Stimulated activated naive CD8-positive, alpha-beta T cell treated with anti-CD3 and anti-CD28 coated beads, Interleukin-15, amount 100 ng/mL, for 72 hours (primary cell): ENCODE results near the gene GRK7.

ENCODE experiments used
- ATAC-seq: fragments of 150-1000 bp; cut with Tn5 transposase; 2 replicates; pipeline ENCODE4 v1.10.0; 2021; ENCODE audit warnings: mild to moderate bottlenecking, moderate library complexity
- DNase-seq, 2 donors: peaks; one replicate each; pipeline ENCODE4 v3.0.0; 2021 to 2022
- H3K27ac Mint-ChIP-seq, 2 donors: one replicate each; pipeline ENCODE4 v1.8.0; 2022; ENCODE audit warnings: mild to moderate bottlenecking in 2 of 2, mixed read lengths in 2 of 2, moderate library complexity in 2 of 2
- H3K27me3 Mint-ChIP-seq: one replicate; pipeline ENCODE4 v1.8.0; 2022; ENCODE audit warnings: mixed read lengths
- H3K4me1 Mint-ChIP-seq: one replicate; pipeline ENCODE4 v1.8.0; 2022; ENCODE audit warnings: mild to moderate bottlenecking, mixed read lengths
- H3K4me3 Mint-ChIP-seq, 2 donors: one replicate each; pipeline ENCODE4 v1.8.0; 2022; ENCODE audit warnings: mild to moderate bottlenecking in 2 of 2, mixed read lengths in 2 of 2, moderate library complexity in 1 of 2
- H3K9me3 Mint-ChIP-seq, 2 donors: one replicate each; pipeline ENCODE4 v1.8.0; 2022; ENCODE audit warnings: mixed read lengths in 2 of 2

Gene GRK7

GRCh38 chr3:141763088-141763750, at the start of gene GRK7:
Gene GRK7, plus strand, starts transcription at chr3:141763408. Its CDS starts 14,877 bp downstream, at chr3:141778285.
- DNase-seq, result no peak
- no peaks in the 10 kb centered on the region for H3K27me3 Mint-ChIP-seq
- no peaks in the 10 kb centered on the region for H3K4me1 Mint-ChIP-seq
- no peaks in the 10 kb centered on the region for H3K9me3 Mint-ChIP-seq
- H3K27ac Mint-ChIP-seq, result no peak within 1 kb of the TSS
- H3K4me3 Mint-ChIP-seq, result no peak within 1 kb of the TSS
- no peak for ATAC-seq

GRCh38 chr3:141714671-141715070, 48.5 kb upstream of the GRK7 start:
- no peaks in the 10 kb centered on the region for H3K9me3 Mint-ChIP-seq
- no peak for ATAC-seq
- H3K4me1 Mint-ChIP-seq, result no peaks in the 10 kb centered on the region
- DNase-seq, result no peak
- H3K27me3 Mint-ChIP-seq, result no peaks in the 10 kb centered on the region
- no peak overlapping the region for H3K27ac Mint-ChIP-seq
- H3K4me3 Mint-ChIP-seq, result no peak overlapping the region

DNA sequence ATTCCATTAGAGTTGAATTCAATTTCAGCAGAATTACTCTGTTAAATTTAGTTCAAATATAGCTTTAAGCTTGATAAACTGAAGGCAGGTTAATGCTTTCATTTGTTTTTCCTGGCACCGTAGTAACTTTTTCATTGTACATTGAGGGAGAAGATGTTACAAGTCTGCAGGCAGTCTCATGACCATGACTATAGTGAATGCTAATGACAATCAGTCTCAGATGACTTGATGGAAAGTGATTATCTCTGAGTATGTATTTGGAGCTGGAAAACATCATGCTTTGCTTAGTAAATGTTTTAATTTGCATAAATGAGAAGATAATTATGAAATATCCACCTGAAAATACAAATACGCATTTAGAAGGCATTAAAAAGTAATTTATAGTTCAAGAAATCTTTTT, 41.1 kb upstream of the GRK7 start:
- no peaks in the 10 kb centered on the region for H3K27me3 Mint-ChIP-seq
- no peaks in the 10 kb centered on the region for H3K4me1 Mint-ChIP-seq
- no peak overlapping the region for H3K4me3 Mint-ChIP-seq
- DNase-seq, result no peak
- ATAC-seq, result no peak
- H3K9me3 Mint-ChIP-seq, result no peaks in the 10 kb centered on the region
- H3K27ac Mint-ChIP-seq, result no peak overlapping the region

GRCh38 chr3:141722648-141723047, 40.6 kb upstream of the GRK7 start:
- DNase-seq (no peak), ATAC-seq (no peak)
- H3K4me1 Mint-ChIP-seq, result no peaks in the 10 kb centered on the region
- no peak overlapping the region for H3K4me3 Mint-ChIP-seq
- H3K9me3 Mint-ChIP-seq, result no peaks in the 10 kb centered on the region
- H3K27me3 Mint-ChIP-seq, result no peaks in the 10 kb centered on the region
- H3K27ac Mint-ChIP-seq, result no peak overlapping the region

GRCh38 chr3:141723255-141723654, 40.0 kb upstream of the GRK7 start:
- Mint-ChIP-seq H3K9me3 (no peaks in the 10 kb centered on the region), H3K4me3 (no peak overlapping the region), H3K27ac (no peak overlapping the region), H3K27me3 (no peaks in the 10 kb centered on the region), H3K4me1 (no peaks in the 10 kb centered on the region)
- ATAC-seq (no peak), DNase-seq (no peak)

DNA sequence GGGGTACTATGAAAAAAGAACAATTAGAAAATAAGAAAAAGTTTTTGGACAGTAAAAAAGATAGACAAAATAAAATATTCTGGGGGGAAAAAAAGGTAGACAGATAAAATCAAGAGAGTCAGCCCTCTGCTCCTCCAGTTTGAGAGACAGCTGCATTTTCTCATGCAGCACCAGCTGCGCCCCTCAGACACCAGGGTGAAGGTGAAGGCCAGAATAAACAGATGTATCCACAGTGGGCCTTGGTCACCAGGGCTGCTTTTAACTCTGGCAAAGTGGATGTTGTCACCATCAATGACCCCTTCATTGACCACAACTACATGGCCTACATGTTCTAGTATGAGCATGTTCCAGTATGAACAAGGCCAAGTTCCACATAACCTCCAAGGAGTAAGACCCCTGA, 39.0 kb upstream of the GRK7 start:
- Mint-ChIP-seq H3K27ac (peak overlapping the region in 1 of 2 donors; percentile 66), H3K9me3 (no peaks in the 10 kb centered on the region), H3K4me3 (no peak overlapping the region), H3K4me1 (no peaks in the 10 kb centered on the region), H3K27me3 (no peaks in the 10 kb centered on the region)
- DNase-seq (no peak), ATAC-seq (no peak)

DNA sequence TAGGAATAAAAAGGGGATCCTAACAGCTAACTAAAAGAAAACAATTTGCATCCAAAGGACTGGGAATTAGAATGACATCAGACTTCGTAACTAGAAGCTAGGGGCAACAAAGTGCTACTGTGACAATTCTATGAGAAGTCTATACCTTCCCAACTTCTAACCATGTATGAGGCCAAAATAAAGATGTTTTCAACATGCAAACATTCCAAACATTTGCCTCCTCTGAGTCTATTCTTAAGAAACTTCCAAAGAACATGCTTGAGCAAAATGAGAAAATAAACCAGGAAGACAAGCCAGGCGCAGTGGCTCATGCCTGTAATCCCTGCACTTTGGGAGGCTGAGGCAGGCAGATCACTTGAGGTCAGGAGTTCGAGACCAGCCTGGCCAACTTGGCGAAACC, 38.2 kb upstream of the GRK7 start:
- Mint-ChIP-seq H3K27ac (no peak overlapping the region), H3K4me1 (no peaks in the 10 kb centered on the region), H3K4me3 (no peak overlapping the region), H3K27me3 (no peaks in the 10 kb centered on the region), H3K9me3 (no peaks in the 10 kb centered on the region)
- ATAC-seq (no peak), DNase-seq (no peak)

- H3K27me3 Mint-ChIP-seq, result no peaks in the 10 kb centered on the region
- H3K4me3 Mint-ChIP-seq, result no peak overlapping the region
- no peaks in the 10 kb centered on the region for H3K4me1 Mint-ChIP-seq
- ATAC-seq (no peak), DNase-seq (no peak)
- no peak overlapping the region for H3K27ac Mint-ChIP-seq
- no peaks in the 10 kb centered on the region for H3K9me3 Mint-ChIP-seq
These were observed 36.7 kb upstream of the GRK7 start for GRCh38 chr3:141726483-141726882.

- H3K27ac Mint-ChIP-seq, result no peak overlapping the region
- ATAC-seq, result no peak
- no peak overlapping the region for H3K4me3 Mint-ChIP-seq
- DNase-seq, result no peak
- H3K27me3 Mint-ChIP-seq, result no peaks in the 10 kb centered on the region
- no peaks in the 10 kb centered on the region for H3K9me3 Mint-ChIP-seq
- no peaks in the 10 kb centered on the region for H3K4me1 Mint-ChIP-seq
These were observed 34.8 kb upstream of the GRK7 start for GRCh38 chr3:141728355-141728892.

DNA sequence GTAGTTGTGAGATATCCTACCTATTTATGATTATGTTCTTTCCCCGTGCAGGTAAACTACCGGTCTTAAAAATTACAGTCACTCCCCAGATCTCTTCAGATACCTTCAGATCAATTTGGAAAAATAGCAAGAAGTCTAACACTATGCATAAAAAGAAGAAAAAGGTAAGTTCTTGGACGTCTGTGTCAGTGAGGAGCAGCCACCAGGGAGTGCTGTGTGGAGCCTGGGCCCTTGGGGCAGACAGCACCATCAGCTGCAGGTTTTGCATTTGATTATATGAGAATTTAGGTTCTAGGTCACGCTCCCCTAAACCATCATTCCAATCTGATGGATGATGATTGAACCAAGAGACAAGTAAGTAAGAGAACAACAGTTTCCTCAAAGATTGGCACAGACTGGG, 34.0 kb upstream of the GRK7 start:
- ATAC-seq, result no peak
- H3K27ac Mint-ChIP-seq, result no peak overlapping the region
- no peaks in the 10 kb centered on the region for H3K27me3 Mint-ChIP-seq
- DNase-seq, result no peak
- no peaks in the 10 kb centered on the region for H3K9me3 Mint-ChIP-seq
- no peak overlapping the region for H3K4me3 Mint-ChIP-seq
- H3K4me1 Mint-ChIP-seq, result no peaks in the 10 kb centered on the region

DNA sequence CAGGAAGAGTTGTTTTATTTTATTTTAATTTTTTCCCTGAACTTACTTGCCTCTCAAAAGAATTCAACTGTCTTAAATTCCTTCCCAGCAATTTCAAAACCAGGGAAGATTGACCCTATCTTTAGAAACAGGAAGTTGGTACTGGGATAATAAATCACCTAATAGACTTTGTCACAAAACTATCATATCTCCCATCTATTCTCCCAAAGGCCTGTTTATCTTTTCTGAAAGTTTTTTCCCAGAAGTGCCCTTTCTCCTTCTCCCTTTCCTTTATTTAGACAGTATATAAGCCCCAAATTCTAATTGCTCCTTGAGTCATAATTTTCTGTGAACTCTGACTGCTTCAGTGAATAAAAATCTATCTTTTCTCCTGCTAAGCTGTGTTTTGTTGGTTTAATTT, 28.0 kb upstream of the GRK7 start:
- Mint-ChIP-seq H3K27me3 (no peaks in the 10 kb centered on the region), H3K4me3 (no peak overlapping the region), H3K27ac (no peak overlapping the region), H3K4me1 (peaks cover 10% of the 10 kb centered on the region), H3K9me3 (no peaks in the 10 kb centered on the region)
- no peak for ATAC-seq
- no peak for DNase-seq

DNA sequence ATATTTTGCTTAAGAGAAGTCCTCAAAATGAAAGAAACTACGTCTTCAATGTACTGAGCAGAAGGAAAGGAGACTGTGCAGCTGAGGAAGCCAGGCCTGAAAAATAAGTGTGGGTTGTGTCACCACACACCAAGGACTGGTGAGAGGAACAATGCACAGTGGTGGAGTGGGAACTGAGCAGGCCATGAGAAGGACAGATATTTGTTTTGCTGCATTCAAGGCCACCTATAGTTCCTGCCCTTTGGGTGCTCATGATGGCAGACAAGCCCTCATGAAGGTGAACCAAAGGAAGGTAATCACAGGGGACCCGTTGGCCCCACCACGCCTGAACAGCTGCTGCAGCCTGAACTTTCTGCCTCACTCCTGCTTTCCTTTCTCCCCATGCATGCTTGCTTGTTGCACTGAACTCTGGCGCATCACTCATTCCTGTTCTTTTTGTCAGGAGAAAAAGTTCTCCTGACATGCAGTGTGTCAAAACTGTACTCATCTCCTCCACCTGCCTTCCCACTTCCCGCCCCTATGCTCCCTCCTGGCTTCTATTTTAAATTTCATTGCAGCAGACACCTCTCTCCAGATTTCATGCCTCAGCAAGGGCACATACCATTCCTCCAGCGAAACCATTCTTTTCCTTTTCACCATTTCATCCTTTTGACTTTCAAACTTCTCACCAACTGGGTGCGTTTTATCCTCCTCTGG, 27.3 kb upstream of the GRK7 start:
- no peaks in the 10 kb centered on the region for H3K9me3 Mint-ChIP-seq
- no peak for DNase-seq

GRCh38 chr3:141737093-141737492, 26.1 kb upstream of the GRK7 start:
- DNase-seq (no peak), ATAC-seq (no peak)
- Mint-ChIP-seq H3K27ac (no peak overlapping the region), H3K27me3 (no peaks in the 10 kb centered on the region), H3K4me3 (no peak overlapping the region), H3K4me1 (peaks cover 26% of the 10 kb centered on the region), H3K9me3 (no peaks in the 10 kb centered on the region)

More for the DNA sequence above, 27.3 kb upstream of the GRK7 start:
- no peak overlapping the region for H3K4me3 Mint-ChIP-seq
- no peak for ATAC-seq
- peak overlapping the region in 1 of 2 donors; percentile 8 for H3K27ac Mint-ChIP-seq
- H3K4me1 Mint-ChIP-seq, result peaks cover 18% of the 10 kb centered on the region
- no peaks in the 10 kb centered on the region for H3K27me3 Mint-ChIP-seq

GRCh38 chr3:141737678-141738021, 25.6 kb upstream of the GRK7 start:
- Mint-ChIP-seq H3K4me1 (peaks cover 32% of the 10 kb centered on the region), H3K27me3 (no peaks in the 10 kb centered on the region), H3K4me3 (peak overlapping the region; percentile 98 to 100), H3K27ac (peak overlapping the region; percentile 100), H3K9me3 (no peaks in the 10 kb centered on the region)
- ATAC-seq (no peak), DNase-seq (no peak)

DNA sequence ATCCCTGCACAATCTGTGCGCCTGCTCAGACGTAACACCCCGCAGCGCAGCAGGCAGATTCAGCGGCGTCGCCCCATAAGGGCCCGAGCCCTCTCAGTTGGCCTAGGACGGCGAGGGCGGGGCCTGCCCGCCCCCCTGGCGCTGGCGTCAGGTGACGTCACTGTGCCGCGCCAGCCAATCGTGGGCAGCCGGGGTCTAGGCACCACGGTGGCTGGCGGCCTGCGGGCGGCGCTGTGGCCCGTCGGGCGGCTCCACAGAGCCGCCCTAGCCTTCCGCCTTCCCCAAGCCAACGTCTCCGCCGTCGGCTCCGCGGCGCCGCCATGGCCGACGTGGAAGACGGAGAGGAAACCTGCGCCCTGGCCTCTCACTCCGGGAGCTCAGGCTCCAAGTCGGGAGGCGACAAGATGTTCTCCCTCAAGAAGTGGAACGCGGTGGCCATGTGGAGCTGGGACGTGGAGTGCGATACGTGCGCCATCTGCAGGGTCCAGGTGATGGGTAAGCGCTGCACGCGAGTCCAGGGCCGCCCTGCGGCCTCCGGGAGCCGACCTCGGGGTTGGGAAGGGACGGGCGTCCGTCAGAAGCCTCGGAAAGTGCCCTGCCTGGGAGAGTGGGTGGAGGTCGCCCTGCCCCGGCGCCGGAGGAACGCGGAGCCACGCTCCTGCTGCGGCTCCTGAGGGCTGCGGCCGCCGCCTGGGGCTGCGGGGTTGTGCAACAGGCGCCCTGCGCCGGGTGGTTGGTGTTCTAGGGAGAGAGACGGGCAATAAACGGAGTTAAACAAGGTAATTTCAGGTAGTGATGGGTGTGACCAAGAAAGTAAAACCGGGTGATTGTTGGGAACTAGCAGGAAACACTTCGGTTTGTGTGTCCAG, 25.0 kb upstream of the GRK7 start, which contains the start of gene RNF7:
RNF7 (plus strand) TSS at position 277 of the 869 bp plus-strand sequence; CDS start at position 321, 44 bp downstream.
- H3K4me3 Mint-ChIP-seq, result peak within 1 kb of the TSS; percentile 98 to 100
- DNase-seq (peak; percentile 98), ATAC-seq (peak; percentile 96)
- H3K27me3 Mint-ChIP-seq, result no peaks in the 10 kb centered on the region
- H3K9me3 Mint-ChIP-seq, result no peaks in the 10 kb centered on the region
- peaks cover 38% of the 10 kb centered on the region for H3K4me1 Mint-ChIP-seq
- peak within 1 kb of the TSS; percentile 100 for H3K27ac Mint-ChIP-seq
